HG03066 (cell line): ENCODE data around the gene CAPSL.
"Not testable (repeated sequence)": the region's sequence is repeated elsewhere in the genome, so short reads cannot be mapped to it uniquely, and the experiment has no call there.

Experiments
- ATAC-seq: cut with Tn5 transposase; IDR thresholded peaks from one replicate; pipeline ENCODE4 v1.9.1; 2021; ENCODE audit warnings: low read depth; ENCODE audit not compliant: unreplicated experiment

CAPSL gene

GRCh38 chr5:35878079-35878478 lies 60.3 kb downstream of the CAPSL start:
- ATAC-seq = no peak

GRCh38 chr5:35877655-35878054 lies 60.8 kb downstream of the CAPSL start:
- no peak for ATAC-seq

GRCh38 chr5:35876922-35877321 lies 61.5 kb downstream of the CAPSL start:
- ATAC-seq = no peak

GRCh38 chr5:35876454-35876853 lies 62.0 kb downstream of the CAPSL start:
- no peak for ATAC-seq

GRCh38 chr5:35870605-35871004 lies 67.8 kb downstream of the CAPSL start:
- ATAC-seq = no peak

- no peak for ATAC-seq
These were observed 68.6 kb downstream of the CAPSL start for GRCh38 chr5:35869685-35870277.

GRCh38 chr5:35867998-35868397 lies 70.4 kb downstream of the CAPSL start:
- ATAC-seq = no peak

- ATAC-seq = no peak
These were observed 75.3 kb downstream of the CAPSL start for GRCh38 chr5:35863159-35863558.

- ATAC-seq = no peak
These were observed 76.3 kb downstream of the CAPSL start for GRCh38 chr5:35862126-35862525.

- ATAC-seq = no peak
These were observed 76.7 kb downstream of the CAPSL start for GRCh38 chr5:35861718-35862117.

- ATAC-seq = no peak
These were observed 77.7 kb downstream of the CAPSL start for GRCh38 chr5:35860686-35861085.

GRCh38 chr5:35859101-35859661 lies 79.2 kb downstream of the CAPSL start:
- no peak for ATAC-seq

- no peak for ATAC-seq
These were observed 80.7 kb downstream of the CAPSL start for GRCh38 chr5:35857606-35858205.

- no peak for ATAC-seq
These were observed 81.6 kb downstream of the CAPSL start, which contains the start of gene IL7R for GRCh38 chr5:35856765-35857351. TSS of gene IL7R (plus strand) at chr5:35856891. CDS start at chr5:35856978, 87 bp downstream.

GRCh38 chr5:35856186-35856764 lies 82.1 kb downstream of the CAPSL start:
- not testable (repeated sequence) for ATAC-seq

- ATAC-seq = no peak
These were observed 83.2 kb downstream of the CAPSL start for GRCh38 chr5:35855187-35855586.
